ENCODE results near the gene ELL2. TPM values are rescaled to one million over a fixed set of nuclear protein-coding genes. Genes with fewer than 3 reads are reported as not detected.

The ELL2 gene
- polyA plus RNA-seq, 1 donor (not counting 4 experiments of a cell fraction or from before 2014, with no cell fraction given): 100 TPM

DNA sequence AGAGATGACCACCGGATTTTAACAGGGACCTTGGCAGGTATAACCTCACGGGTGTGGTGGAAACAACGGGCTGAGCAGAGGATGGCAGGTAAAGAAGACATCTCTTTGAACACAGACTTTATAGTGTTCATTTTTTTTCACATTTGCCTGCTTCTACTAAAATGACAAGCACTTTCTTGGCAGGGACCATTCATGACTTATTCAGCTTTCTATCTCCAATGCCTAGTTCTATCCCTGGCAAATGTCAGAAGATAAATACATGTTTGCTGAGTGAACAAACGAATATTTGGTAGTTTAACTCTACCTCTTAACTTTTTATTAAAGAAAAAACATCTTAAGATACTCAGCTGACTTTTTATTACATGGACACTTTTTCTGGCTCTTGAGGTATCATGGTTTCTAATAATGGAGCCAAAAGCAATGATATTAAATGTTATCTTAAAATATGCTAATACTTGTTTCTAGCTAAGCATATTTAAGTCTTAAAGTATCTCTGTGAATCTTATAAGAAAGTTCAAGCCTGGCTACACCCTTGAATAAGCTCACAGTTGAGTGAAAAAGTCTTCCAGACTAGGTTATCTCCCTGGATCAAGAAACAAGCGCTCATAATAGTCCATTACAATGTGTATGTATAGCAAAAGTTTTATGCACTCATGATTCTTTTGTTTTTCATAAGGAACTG, 8.5 kb downstream of the ELL2 start:
- peak overlapping the region; percentile 3 for H3K4me2 ChIP-seq (ENCODE audit: control insufficient read depth, extremely low read depth, insufficient read depth, low read depth, low read length)

DNA sequence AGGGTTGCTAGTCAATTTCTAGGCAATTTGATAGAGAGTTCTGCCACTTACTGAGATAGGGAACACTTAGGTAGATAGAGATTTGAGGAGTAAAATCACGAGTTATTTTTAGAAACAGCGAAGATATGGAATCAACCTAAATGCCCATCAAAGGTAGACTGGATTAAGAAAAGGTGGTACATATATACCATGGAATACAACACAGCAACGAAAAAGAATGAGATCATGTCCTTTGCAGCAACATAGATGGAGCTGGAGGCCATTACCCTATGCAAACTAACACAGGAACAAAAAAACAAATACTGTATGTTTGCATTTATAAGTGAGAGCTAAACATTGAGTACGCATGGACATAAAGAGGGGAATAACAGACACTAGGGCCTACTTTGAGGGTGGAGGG, 9.7 kb downstream of the ELL2 start:
- Histone ChIP-seq H4K20me1 (ENCODE audit: control insufficient read depth, extremely low read depth, insufficient read depth, low read length) (peaks cover 40% of the 10 kb centered on the region), H3K4me3 (ENCODE audit: control insufficient read depth in 2 of 3, extremely low read depth in 1 of 3, insufficient read depth in 2 of 3, low read depth in 1 of 3, low read length in 3 of 3) (no peak overlapping the region), H3K9ac (ENCODE audit: control insufficient read depth, extremely low read depth, insufficient read depth, low read length) (no peak overlapping the region), H3K9me3 (ENCODE audit: control insufficient read depth, low read depth, low read length) (no peaks in the 10 kb centered on the region), H3K79me2 (ENCODE audit: control insufficient read depth, insufficient read depth, low read length) (peaks cover 94% of the 10 kb centered on the region), H3K36me3 (ENCODE audit: control insufficient read depth in 2 of 2, extremely low read depth in 1 of 2, insufficient read depth in 2 of 2, low read length in 2 of 2) (peaks cover 6 to 29% of the 10 kb centered on the region in 2 experiments), H3K9me1 (ENCODE audit: control insufficient read depth, extremely low read depth, insufficient read depth, low read length) (no peaks in the 10 kb centered on the region), H3K4me1 (ENCODE audit: control insufficient read depth, extremely low read depth, insufficient read depth, low read length) (peaks cover 21% of the 10 kb centered on the region), H3K4me2 (ENCODE audit: control insufficient read depth, extremely low read depth, insufficient read depth, low read depth, low read length) (no peak overlapping the region), H2AFZ (ENCODE audit: control insufficient read depth, low read length) (no peak overlapping the region), H3K27me3 (ENCODE audit: control insufficient read depth, extremely low read depth, insufficient read depth, low read length) (no peaks in the 10 kb centered on the region), H3K27ac (ENCODE audit: control insufficient read depth, insufficient read depth, low read length) (no peak overlapping the region)
- TF ChIP-seq CTCF (optimal IDR thresholded peaks at IDR 0.05 in 1 of 3, IDR thresholded peaks at IDR 0.05 in 1 of 3, conservative IDR thresholded peaks at IDR 0.05 in 1 of 3; ENCODE audit: extremely low read depth in 1 of 3, insufficient read depth in 2 of 3, low read length in 3 of 3): no peak
- TF ChIP-seq EZH2 (IDR thresholded peaks at IDR 0.05; ENCODE audit: low read length): no peak
- DNase-seq (ENCODE audit: low read depth, low spot score): no peak
- no peak for FAIRE-seq
- dilution Hi-C loops (cut with MboI; ENCODE audit: extremely low pct_ligation_motif_present, low sequenced_read_pairs): no loop called here

More for the DNA sequence above, 8.5 kb downstream of the ELL2 start:
- Histone ChIP-seq H3K9ac (ENCODE audit: control insufficient read depth, extremely low read depth, insufficient read depth, low read length) (no peak overlapping the region), H4K20me1 (ENCODE audit: control insufficient read depth, extremely low read depth, insufficient read depth, low read length) (peaks cover 39% of the 10 kb centered on the region), H3K4me1 (ENCODE audit: control insufficient read depth, extremely low read depth, insufficient read depth, low read length) (peaks cover 33% of the 10 kb centered on the region), H3K36me3 (ENCODE audit: control insufficient read depth in 2 of 2, extremely low read depth in 1 of 2, insufficient read depth in 2 of 2, low read length in 2 of 2) (peaks cover 6 to 30% of the 10 kb centered on the region in 2 experiments), H3K27me3 (ENCODE audit: control insufficient read depth, extremely low read depth, insufficient read depth, low read length) (no peaks in the 10 kb centered on the region), H2AFZ (ENCODE audit: control insufficient read depth, low read length) (no peak overlapping the region), H3K79me2 (ENCODE audit: control insufficient read depth, insufficient read depth, low read length) (peaks cover 94% of the 10 kb centered on the region), H3K27ac (ENCODE audit: control insufficient read depth, insufficient read depth, low read length) (no peak overlapping the region), H3K9me3 (ENCODE audit: control insufficient read depth, low read depth, low read length) (no peaks in the 10 kb centered on the region), H3K9me1 (ENCODE audit: control insufficient read depth, extremely low read depth, insufficient read depth, low read length) (no peaks in the 10 kb centered on the region), H3K4me3 (ENCODE audit: control insufficient read depth in 2 of 3, extremely low read depth in 1 of 3, insufficient read depth in 2 of 3, low read depth in 1 of 3, low read length in 3 of 3) (no peak overlapping the region)
- dilution Hi-C loops (cut with MboI; ENCODE audit: extremely low pct_ligation_motif_present, low sequenced_read_pairs): no loop called here
- TF ChIP-seq CTCF (optimal IDR thresholded peaks at IDR 0.05 in 1 of 3, IDR thresholded peaks at IDR 0.05 in 1 of 3, conservative IDR thresholded peaks at IDR 0.05 in 1 of 3; ENCODE audit: extremely low read depth in 1 of 3, insufficient read depth in 2 of 3, low read length in 3 of 3): no peak
- no peak for TF ChIP-seq EZH2 (IDR thresholded peaks at IDR 0.05; ENCODE audit: low read length)
- FAIRE-seq (no peak), DNase-seq (ENCODE audit: low read depth, low spot score) (no peak)
